ENCODE data around the gene GPRIN2. TPM values are rescaled to one million over a fixed set of nuclear protein-coding genes. Genes with fewer than 3 reads are reported as not detected.

GPRIN2 gene
- total RNA-seq, 3 donors from 2014 or later, result 5.9 to 6.9 TPM; not detected in 1

- no peak overlapping the region for H3K4me3 ChIP-seq
- no peaks in the 10 kb centered on the region for H3K4me1 ChIP-seq
- no peak for TF ChIP-seq CTCF (IDR thresholded peaks at IDR 0.05)
- no peak for TF ChIP-seq POLR2AphosphoS5 (IDR thresholded peaks at IDR 0.05)
- TF ChIP-seq POLR2A (IDR thresholded peaks at IDR 0.05), result no peak
- H3K27me3 ChIP-seq, result peaks cover 0 to 2% of the 10 kb centered on the region in 2 donors
- DNase-seq (ENCODE audit: low spot score in 2 of 2), result peak in 1 of 2 donors; percentile 48
- H3K9me3 ChIP-seq, result no peaks in the 10 kb centered on the region
- no peaks in the 10 kb centered on the region for H3K36me3 ChIP-seq
- intact Hi-C loops (cut with DNase I; ENCODE audit: low total_unique reads), result no loop called here
- H3K27ac ChIP-seq, result no peak overlapping the region
Observed at GRCh38 chr10:46541735-46542566, 14.5 kb downstream of the GPRIN2 start.

GRCh38 chr10:46541017-46541661 lies 15.3 kb downstream of the GPRIN2 start:
- Histone ChIP-seq H3K4me3 (peak overlapping the region in 2 of 3 donors; percentile 26 to 53), H3K4me1 (no peaks in the 10 kb centered on the region), H3K9me3 (no peaks in the 10 kb centered on the region), H3K27ac (no peak overlapping the region), H3K27me3 (peaks cover 0 to 9% of the 10 kb centered on the region in 2 donors), H3K36me3 (no peaks in the 10 kb centered on the region)
- TF ChIP-seq POLR2A (IDR thresholded peaks at IDR 0.05) (no peak), CTCF (IDR thresholded peaks at IDR 0.05) (no peak), POLR2AphosphoS5 (IDR thresholded peaks at IDR 0.05) (no peak)
- intact Hi-C loops (cut with DNase I; ENCODE audit: low total_unique reads), result no loop called here
- peak in 1 of 2 donors; percentile 55 for DNase-seq (ENCODE audit: low spot score in 2 of 2)

GRCh38 chr10:46540412-46541016 lies 15.9 kb downstream of the GPRIN2 start:
- Histone ChIP-seq H3K27ac (no peak overlapping the region), H3K27me3 (peaks cover 0 to 15% of the 10 kb centered on the region in 2 donors), H3K36me3 (no peaks in the 10 kb centered on the region), H3K4me3 (no peak overlapping the region), H3K4me1 (no peaks in the 10 kb centered on the region), H3K9me3 (no peaks in the 10 kb centered on the region)
- no peak for TF ChIP-seq POLR2AphosphoS5 (IDR thresholded peaks at IDR 0.05)
- no peak for TF ChIP-seq CTCF (IDR thresholded peaks at IDR 0.05)
- no peak for TF ChIP-seq POLR2A (IDR thresholded peaks at IDR 0.05)
- intact Hi-C loops (cut with DNase I; ENCODE audit: low total_unique reads), result no loop called here
- peak in 1 of 2 donors; percentile 50 for DNase-seq (ENCODE audit: low spot score in 2 of 2)

- DNase-seq (ENCODE audit: low spot score in 2 of 2), result peak in 1 of 2 donors; percentile 15
- Histone ChIP-seq H3K4me3 (no peak overlapping the region), H3K27me3 (peaks cover 0 to 17% of the 10 kb centered on the region in 2 donors), H3K4me1 (no peaks in the 10 kb centered on the region), H3K27ac (no peak overlapping the region), H3K9me3 (no peaks in the 10 kb centered on the region), H3K36me3 (no peaks in the 10 kb centered on the region)
- intact Hi-C loops (cut with DNase I; ENCODE audit: low total_unique reads), result no loop called here
- TF ChIP-seq CTCF (IDR thresholded peaks at IDR 0.05), result no peak
- no peak for TF ChIP-seq POLR2AphosphoS5 (IDR thresholded peaks at IDR 0.05)
- TF ChIP-seq POLR2A (IDR thresholded peaks at IDR 0.05), result no peak
Observed at GRCh38 chr10:46539596-46540411, 16.7 kb downstream of the GPRIN2 start.
